IMR-90 (cell line): ENCODE data around the gene IL17REL. TPM values are rescaled to one million over a fixed set of nuclear protein-coding genes. Genes with fewer than 3 reads are reported as not detected.

Experiments
- ATAC-seq: fragments of 200-7000 bp; cut with Tn5 transposase; 2 replicates; pipeline ENCODE4 v1.9.1; 2020; ENCODE audit warnings: low read depth, mild to moderate bottlenecking, moderate library complexity
- BruUV-seq: library from RNA; stranded (reverse); fragments of 400-500 nt; replicated peaks from 2 replicates; lab custom pipeline; 2021; lab: Mats Ljungman, UMichigan
- CTCF ChIA-PET: fragments of 300-600 bp; formaldehyde crosslinking; extraction: SDS; loops from one replicate; lab custom pipeline; 2021; ENCODE audit warnings: antibody characterized with exemption; lab: Yijun Ruan, JAX
- POLR2A ChIA-PET: fragments of 300-600 bp; sonication (Branson Sonifier 250); formaldehyde crosslinking; loops from one replicate; lab custom pipeline; 2022; ENCODE audit warnings: antibody characterized with exemption; ENCODE audit not compliant: unreplicated experiment; lab: Charles Lee
- DNase-seq: peaks from one replicate; pipeline ENCODE4 v3.0.0; 2013
- H2AFZ ChIP-seq: replicated peaks from 2 replicates; pipeline ENCODE3; 2013; ENCODE audit warnings: low read length, mild to moderate bottlenecking; ENCODE audit not compliant: poor library complexity
- H2AK5ac ChIP-seq: 2 replicates; pipeline ENCODE4 v1.6.1; 2013; ENCODE audit warnings: low read depth, low read length, inconsistent platforms
- H2AK9ac ChIP-seq: replicated peaks from 2 replicates; pipeline ENCODE3; 2013; ENCODE audit warnings: mild to moderate bottlenecking, low read depth, low read length, moderate library complexity; ENCODE audit not compliant: poor library complexity
- H2BK120ac ChIP-seq: 2 replicates; pipeline ENCODE4 v1.6.1; 2013; ENCODE audit warnings: low read depth, low read length, inconsistent platforms
- H2BK15ac ChIP-seq: 3 replicates; pipeline ENCODE4 v1.6.1; 2013; ENCODE audit warnings: low read depth, low read length, inconsistent platforms
- H2BK20ac ChIP-seq: 2 replicates; pipeline ENCODE4 v1.6.1; 2013; ENCODE audit warnings: low read depth, mild to moderate bottlenecking, inconsistent platforms, low read length, moderate library complexity
- H2BK5ac ChIP-seq: 2 replicates; pipeline ENCODE4 v1.6.1; 2013; ENCODE audit warnings: mild to moderate bottlenecking, low read depth, low read length, inconsistent platforms; ENCODE audit not compliant: poor library complexity, severe bottlenecking
- H3K14ac ChIP-seq: replicated peaks from 2 replicates; pipeline ENCODE4 v1.6.1; 2013; ENCODE audit warnings: low read depth, low read length, inconsistent platforms
- H3K18ac ChIP-seq: 2 replicates; pipeline ENCODE4 v1.6.1; 2013; ENCODE audit warnings: low read depth, low read length, control low read depth
- H3K23ac ChIP-seq: 2 replicates; pipeline ENCODE4 v1.6.1; 2013; ENCODE audit warnings: low read depth, low read length, inconsistent platforms
- H3K27ac ChIP-seq: 2 replicates; pipeline ENCODE4 v1.5.1; 2013; ENCODE audit warnings: mild to moderate bottlenecking, control low read depth, low read length; ENCODE audit not compliant: insufficient read depth
- H3K27me3 ChIP-seq: 2 replicates; pipeline ENCODE4 v1.6.1; 2013; ENCODE audit warnings: low read length; ENCODE audit not compliant: control insufficient read depth, insufficient read depth
- H3K36me3 ChIP-seq: 2 replicates; pipeline ENCODE4 v1.6.1; 2013; ENCODE audit warnings: low read length, mixed read lengths; ENCODE audit not compliant: control insufficient read depth, insufficient read depth
- H3K4ac ChIP-seq: 2 replicates; pipeline ENCODE4 v1.6.1; 2013; ENCODE audit warnings: low read depth, low read length, inconsistent platforms
- H3K4me1 ChIP-seq: 2 replicates; pipeline ENCODE4 v1.6.1; 2013; ENCODE audit warnings: low read length, mixed read lengths; ENCODE audit not compliant: control insufficient read depth, insufficient read depth
- H3K4me2 ChIP-seq: 2 replicates; pipeline ENCODE4 v1.6.1; 2013; ENCODE audit warnings: low read depth, mild to moderate bottlenecking, control low read depth, low read length, moderate library complexity
- H3K4me3 ChIP-seq: 2 replicates; pipeline ENCODE4 v1.5.1; 2013; ENCODE audit warnings: low read depth, mild to moderate bottlenecking, control low read depth, low read length, moderate library complexity; ENCODE audit not compliant: insufficient read depth
- H3K56ac ChIP-seq: 2 replicates; pipeline ENCODE4 v1.6.1; 2013; ENCODE audit warnings: low read length, inconsistent platforms; ENCODE audit not compliant: insufficient read depth; ENCODE audit errors: extremely low read depth
- H3K79me1 ChIP-seq, 2 experiments: 2 replicates each; pipeline ENCODE4 v1.6.1; 2013; ENCODE audit warnings: low read length in 2 of 2, inconsistent platforms in 1 of 2, low read depth in 1 of 2
- H3K9ac ChIP-seq: 2 replicates; pipeline ENCODE4 v1.6.1; 2013; ENCODE audit warnings: low read depth, low read length, control low read depth
- H3K9me1 ChIP-seq: 2 replicates; pipeline ENCODE4 v1.6.1; 2013; ENCODE audit warnings: low read length, inconsistent platforms; ENCODE audit not compliant: insufficient read depth
- H3K9me3 ChIP-seq: 2 replicates; pipeline ENCODE4 v1.6.1; 2013; ENCODE audit warnings: low read length; ENCODE audit not compliant: control insufficient read depth, insufficient read depth
- H4K20me1 ChIP-seq: 2 replicates; pipeline ENCODE4 v1.6.1; 2013; ENCODE audit warnings: low read length, inconsistent platforms; ENCODE audit not compliant: insufficient read depth
- H4K5ac ChIP-seq: 2 replicates; pipeline ENCODE4 v1.6.1; 2013; ENCODE audit warnings: mild to moderate bottlenecking, low read depth, low read length, control low read depth
- H4K8ac ChIP-seq, 2 experiments: 2 replicates each; pipeline ENCODE4 v1.6.1; 2013; ENCODE audit warnings: low read depth in 2 of 2, low read length in 2 of 2, control low read depth in 1 of 2, inconsistent platforms in 1 of 2
- H4K91ac ChIP-seq: 2 replicates; pipeline ENCODE4 v1.6.1; 2013; ENCODE audit warnings: low read depth, low read length, inconsistent platforms; ENCODE audit not compliant: insufficient read depth
- BHLHE40 ChIP-seq: fragments of 150-350 bp; IDR thresholded peaks from 2 replicates; pipeline ENCODE4 v1.6.1; 2016; ENCODE audit warnings: mild to moderate bottlenecking, low read depth, low read length
- CEBPB ChIP-seq: IDR thresholded peaks from 2 replicates; pipeline ENCODE4 v1.6.1; 2012; ENCODE audit warnings: low read depth, low read length, improper control_type of control experiment
- CHD1 ChIP-seq: IDR thresholded peaks from 2 replicates; pipeline ENCODE4 v1.6.1; 2012; ENCODE audit warnings: low read depth, low read length, improper control_type of control experiment
- MAFK ChIP-seq: IDR thresholded peaks from 2 replicates; pipeline ENCODE4 v1.6.1; 2012; ENCODE audit warnings: low read depth, low read length, improper control_type of control experiment
- POLR2A ChIP-seq: IDR thresholded peaks from 2 replicates; pipeline ENCODE4 v1.6.1; 2012; ENCODE audit warnings: mild to moderate bottlenecking, low read depth, low read length
- RAD21 ChIP-seq: IDR thresholded peaks from 2 replicates; pipeline ENCODE4 v1.6.1; 2012; ENCODE audit warnings: low read length, improper control_type of control experiment
- RCOR1 ChIP-seq: IDR thresholded peaks from 2 replicates; pipeline ENCODE4 v1.6.1; 2012; ENCODE audit warnings: mild to moderate bottlenecking, low read length, improper control_type of control experiment; ENCODE audit not compliant: insufficient replicate concordance
- RFX5 ChIP-seq: IDR thresholded peaks from 2 replicates; pipeline ENCODE4 v1.8.0; 2012; ENCODE audit warnings: low read depth, mild to moderate bottlenecking, low read length, moderate library complexity
- USF2 ChIP-seq: fragments of 150-350 bp; IDR thresholded peaks from 2 replicates; pipeline ENCODE4 v1.6.1; 2017; ENCODE audit warnings: mild to moderate bottlenecking, antibody characterized with exemption, low read length, low read depth
- WGBS, 2 experiments: methylation state at CpG; one replicate each; pipeline versions ENCODE4 v1.1.5 to v1.1.7; 2013; ENCODE audit warnings: missing lambda C conversion rate in 2 of 2; ENCODE audit not compliant: insufficient read length in 1 of 2; ENCODE audit errors: extremely low coverage in 2 of 2; 5-methylcytosine and 5-hydroxymethylcytosine counted together
- dilution Hi-C: fragments of 300-500 bp; cut with HindIII; formaldehyde crosslinking; loops from one replicate; pipeline ENCODE4 v1.14.3; 2018; ENCODE audit warnings: low sequenced_read_pairs; ENCODE audit not compliant: unreplicated experiment
- in situ Hi-C: fragments of 300-500 bp; cut with MboI; formaldehyde crosslinking; loops from 3 replicates; pipeline ENCODE4 v1.14.3; 2019; ENCODE audit warnings: low sequenced_read_pairs, inconsistent platforms, mixed read lengths
- intact Hi-C: fragments of 100-400 bp; cut with micrococcal nuclease; formaldehyde crosslinking; loops from 2 replicates; pipeline ENCODE4 v1.10.0; 2022
- polyA plus RNA-seq, 3 experiments: library from polyadenylated mRNA; depleted of rRNA; stranded (reverse); fragments of >200 nt; gene quantifications; 2 replicates each; pipeline ENCODE4 v1.2.3, GENCODE V29; 2012; ENCODE audit warnings: low replicate concordance in 1 of 3
- total RNA-seq: library from RNA; depleted of rRNA; stranded (reverse); fragments of >200 nt; gene quantifications from 2 replicates; pipeline ENCODE4 v1.2.3, GENCODE V29; 2012

Gene IL17REL
- total and polyA plus RNA-seq, 2 of the 4 experiments (the other 2 are of a cell fraction) = not detected

GRCh38 chr22:49956418-49956770 lies 56.2 kb downstream of the IL17REL start:
- no peak overlapping the region for H3K18ac ChIP-seq
- H2AK9ac ChIP-seq = peak overlapping the region; percentile 37
- H3K9me1 ChIP-seq = peaks cover 21% of the 10 kb centered on the region
- H3K4me1 ChIP-seq = peaks cover 35% of the 10 kb centered on the region
- no peaks in the 10 kb centered on the region for H3K9me3 ChIP-seq
- dilution Hi-C loops (no loop called here), intact Hi-C loops (no loop called here), in situ Hi-C loops (no loop called here)
- H3K14ac ChIP-seq = no peak overlapping the region
- H2BK20ac ChIP-seq = no peak overlapping the region
- H3K4ac ChIP-seq = no peak overlapping the region; the same call in 1 of the 2 replicates
- no peak overlapping the region for H3K4me3 ChIP-seq
- TF ChIP-seq MAFK (no peak), CHD1 (no peak), BHLHE40 (no peak), RAD21 (no peak), CEBPB (no peak), POLR2A (no peak), RCOR1 (no peak), RFX5 (no peak), USF2 (no peak)
- BruUV-seq = no TSS peak
- H2BK120ac ChIP-seq = no peak overlapping the region
- DNase-seq = no peak
- ChIA-PET CTCF (no interaction called here), POLR2A (no interaction called here)
- H3K36me3 ChIP-seq = no peaks in the 10 kb centered on the region
- H4K91ac ChIP-seq = no peak overlapping the region
- no peak overlapping the region for H3K56ac ChIP-seq
- H2AK5ac ChIP-seq = no peak overlapping the region
- no peak overlapping the region for H2BK5ac ChIP-seq
- H4K8ac ChIP-seq = no peak overlapping the region
- H3K4me2 ChIP-seq = no peak overlapping the region
- H3K9ac ChIP-seq = no peak overlapping the region
- peaks cover 5% of the 10 kb centered on the region for H4K20me1 ChIP-seq
- WGBS, 2 experiments = 93% methylated on average over 3 of the region's 15 CpGs; no CpG with 5 or more reads in 1 of the 2 experiments
- no peak overlapping the region for H3K27ac ChIP-seq
- H3K23ac ChIP-seq = no peak overlapping the region
- H3K27me3 ChIP-seq = no peaks in the 10 kb centered on the region
- no peak for ATAC-seq
- no peak overlapping the region for H4K5ac ChIP-seq
- H2AFZ ChIP-seq = no peak overlapping the region
- peaks cover 4 to 11% of the 10 kb centered on the region in 2 experiments; a peak in 2 of 4 replicates for H3K79me1 ChIP-seq
- no peak overlapping the region for H2BK15ac ChIP-seq
